Measurements from ENCODE around the gene DIPK1C.

DNA sequence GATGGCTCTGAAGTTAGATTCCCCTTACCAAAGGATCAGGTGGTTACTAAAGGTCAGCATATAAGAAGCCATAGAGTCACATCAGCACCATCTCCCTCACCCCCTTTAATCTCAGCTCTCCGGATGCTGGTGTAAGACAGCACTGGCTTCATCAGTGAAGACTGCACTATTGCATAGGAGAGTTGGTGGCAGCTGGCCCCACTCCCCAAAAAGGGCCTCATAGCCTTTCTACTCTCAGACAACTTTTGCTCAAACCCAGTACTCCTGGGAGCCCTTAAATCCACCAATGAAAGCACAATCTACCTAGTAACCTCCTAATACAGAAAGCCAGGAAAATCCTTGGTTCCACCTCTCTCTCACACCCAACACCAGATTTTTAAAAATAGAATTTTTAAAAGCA, 6.9 kb upstream of the DIPK1C start:
- TF ChIP-seq IRF2 (CRISPR knock-in tag; IDR thresholded peaks at IDR 0.05; ENCODE audit: borderline replicate concordance, low read depth) (no peak), E2F5 (CRISPR knock-in tag; IDR thresholded peaks at IDR 0.05) (no peak), TCF7 (CRISPR knock-in tag; IDR thresholded peaks at IDR 0.05; ENCODE audit: low read depth) (no peak), E2F1 (CRISPR knock-in tag; IDR thresholded peaks at IDR 0.05) (no peak), NR1H2 (CRISPR knock-in tag; IDR thresholded peaks at IDR 0.05) (no peak), FOXP4 (CRISPR knock-in tag; IDR thresholded peaks at IDR 0.05) (no peak), NFE2L1 (CRISPR knock-in tag; IDR thresholded peaks at IDR 0.05) (no peak), SP1 (CRISPR knock-in tag; conservative IDR thresholded peaks at IDR 0.05) (no peak), ELF4 (CRISPR knock-in tag; IDR thresholded peaks at IDR 0.05; ENCODE audit: low read depth) (no peak)
- TF ChIP-seq, protein P1, sequence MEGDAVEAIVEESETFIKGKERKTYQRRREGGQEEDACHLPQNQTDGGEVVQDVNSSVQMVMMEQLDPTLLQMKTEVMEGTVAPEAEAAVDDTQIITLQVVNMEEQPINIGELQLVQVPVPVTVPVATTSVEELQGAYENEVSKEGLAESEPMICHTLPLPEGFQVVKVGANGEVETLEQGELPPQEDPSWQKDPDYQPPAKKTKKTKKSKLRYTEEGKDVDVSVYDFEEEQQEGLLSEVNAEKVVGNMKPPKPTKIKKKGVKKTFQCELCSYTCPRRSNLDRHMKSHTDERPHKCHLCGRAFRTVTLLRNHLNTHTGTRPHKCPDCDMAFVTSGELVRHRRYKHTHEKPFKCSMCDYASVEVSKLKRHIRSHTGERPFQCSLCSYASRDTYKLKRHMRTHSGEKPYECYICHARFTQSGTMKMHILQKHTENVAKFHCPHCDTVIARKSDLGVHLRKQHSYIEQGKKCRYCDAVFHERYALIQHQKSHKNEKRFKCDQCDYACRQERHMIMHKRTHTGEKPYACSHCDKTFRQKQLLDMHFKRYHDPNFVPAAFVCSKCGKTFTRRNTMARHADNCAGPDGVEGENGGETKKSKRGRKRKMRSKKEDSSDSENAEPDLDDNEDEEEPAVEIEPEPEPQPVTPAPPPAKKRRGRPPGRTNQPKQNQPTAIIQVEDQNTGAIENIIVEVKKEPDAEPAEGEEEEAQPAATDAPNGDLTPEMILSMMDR (IDR thresholded peaks at IDR 0.05) = no peak
